GM18520 (cell line): Measurements from ENCODE around the gene CCDC146.
"Not testable (repeated sequence)": the region's sequence is repeated elsewhere in the genome, so short reads cannot be mapped to it uniquely, and the experiment has no call there.

Experiments used
- ATAC-seq: cut with Tn5 transposase; IDR thresholded peaks from one replicate; pipeline ENCODE4 v1.9.1; 2021; ENCODE audit not compliant: unreplicated experiment

The CCDC146 gene

DNA sequence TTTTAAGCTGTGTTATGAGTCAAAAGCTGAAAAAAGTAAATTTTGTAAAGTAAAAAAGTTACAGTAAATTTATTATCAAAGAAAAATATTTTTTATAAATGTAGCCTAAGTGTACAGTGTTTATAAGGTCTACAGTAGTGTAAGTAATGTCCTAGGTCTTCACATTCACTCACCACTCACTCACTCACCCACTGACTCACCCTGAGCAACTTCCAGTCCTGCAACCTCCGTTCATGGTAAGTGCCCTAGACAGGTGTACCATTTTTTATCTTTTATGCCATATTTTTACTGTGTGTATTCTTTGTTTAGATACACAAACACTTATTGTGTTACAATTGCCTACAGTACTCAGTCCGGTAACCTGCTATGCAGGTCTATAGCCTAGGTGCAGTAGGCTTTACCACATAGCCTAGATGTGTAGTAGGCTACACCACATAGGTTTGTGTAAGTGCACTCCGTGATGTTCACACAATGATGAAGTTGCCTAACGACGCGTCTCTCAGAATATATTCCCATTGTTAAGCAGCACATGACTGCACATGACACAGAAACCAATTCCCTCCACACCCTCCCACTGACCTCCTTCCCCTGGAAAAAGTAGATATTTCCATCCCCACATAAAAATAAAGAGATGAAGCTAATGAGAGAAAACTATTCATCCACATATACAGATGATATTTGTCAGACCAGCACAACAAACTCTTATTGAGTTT lies 122.0 kb downstream of the CCDC146 start:
- ATAC-seq: no peak

DNA sequence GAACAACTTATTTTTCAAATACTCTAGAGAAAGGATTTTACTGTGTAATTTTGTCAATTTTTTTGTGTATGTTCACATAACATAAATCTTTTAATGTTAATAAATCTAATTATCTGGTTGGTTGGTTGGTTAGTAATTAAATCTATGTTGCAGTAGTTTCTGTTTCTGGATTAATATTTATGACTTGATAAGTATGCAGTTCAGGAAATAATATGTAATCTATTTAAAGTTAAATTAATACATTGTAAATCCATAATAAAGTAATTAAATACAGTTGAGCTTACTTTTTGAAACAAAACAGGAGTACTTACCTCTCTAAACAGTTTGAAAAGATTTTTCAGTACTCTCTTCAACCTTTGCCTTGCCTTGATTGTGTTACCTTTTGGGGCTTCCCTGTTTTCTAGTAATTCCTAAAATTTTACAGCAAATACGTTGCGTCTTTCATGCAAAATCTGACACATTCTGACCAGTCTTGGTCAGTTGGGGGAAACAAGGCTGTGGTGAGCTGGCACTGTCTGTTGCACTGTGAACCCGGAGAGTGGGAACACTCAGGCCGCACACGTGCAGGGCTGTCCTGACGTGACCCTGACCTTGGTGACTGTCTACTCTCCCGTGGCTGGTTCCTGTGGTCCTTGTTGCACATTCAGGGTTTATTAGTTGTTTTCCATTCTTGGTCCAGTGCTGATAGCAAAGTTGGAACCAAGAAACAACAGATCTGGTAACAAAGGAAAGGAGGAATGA lies 122.8 kb downstream of the CCDC146 start:
- ATAC-seq: no peak

DNA sequence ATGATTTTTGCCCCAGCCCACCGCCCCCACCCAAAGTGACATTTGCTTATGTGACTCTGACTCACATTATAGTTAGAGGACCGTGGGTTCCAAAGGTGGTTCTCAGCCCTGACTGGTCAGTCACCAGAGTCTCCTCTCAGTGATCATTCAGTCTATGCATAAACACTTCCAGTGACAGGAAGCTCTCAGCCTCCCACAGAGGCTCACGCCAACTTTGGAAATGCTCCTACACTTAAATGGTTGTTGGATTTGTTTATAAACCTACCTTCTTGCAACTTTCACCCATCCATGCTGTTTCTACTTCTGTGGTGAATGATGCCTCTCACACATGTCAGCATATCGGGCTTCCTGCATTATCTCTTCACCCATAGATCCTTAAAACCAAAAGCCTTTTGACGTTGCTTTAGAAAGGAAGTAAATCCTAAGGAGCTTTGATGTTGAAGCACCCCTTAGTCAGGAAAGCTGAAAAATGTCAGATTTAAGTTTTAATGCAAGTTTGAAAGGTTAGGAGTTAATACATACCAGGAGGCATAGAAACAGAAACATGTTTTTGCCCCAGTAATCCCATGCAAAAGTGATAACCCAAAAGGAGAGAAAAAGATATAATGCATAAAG lies 123.7 kb downstream of the CCDC146 start:
- no peak for ATAC-seq

DNA sequence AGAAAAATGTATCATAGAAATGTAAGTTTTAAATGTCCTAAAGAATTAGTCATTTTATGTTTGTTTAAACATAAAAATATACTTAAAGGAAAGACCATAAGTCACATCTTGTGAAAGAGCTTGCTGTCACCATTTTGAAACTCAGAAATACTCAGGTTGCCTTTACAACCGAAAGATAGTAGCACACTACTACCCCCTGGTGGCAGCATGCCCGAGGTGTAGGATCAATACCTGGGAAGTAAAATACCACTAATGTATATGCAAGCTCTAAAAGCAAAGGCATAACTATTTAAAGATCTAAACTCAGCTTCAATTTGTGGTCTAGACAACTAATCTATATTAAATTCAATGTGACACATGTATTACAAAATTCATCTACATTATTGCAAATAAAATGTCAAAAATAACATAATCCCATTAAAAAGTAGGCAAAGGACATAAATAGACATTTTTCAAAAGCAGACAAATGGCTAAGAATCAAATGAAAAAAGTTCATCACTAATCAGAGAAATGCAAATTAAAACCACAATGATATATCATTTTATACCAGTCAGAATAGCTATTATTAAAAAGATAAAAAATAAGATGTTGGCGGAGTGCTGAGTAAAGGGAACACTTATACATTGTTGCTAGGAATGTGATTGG lies 124.9 kb downstream of the CCDC146 start:
- ATAC-seq: peak; percentile 73

DNA sequence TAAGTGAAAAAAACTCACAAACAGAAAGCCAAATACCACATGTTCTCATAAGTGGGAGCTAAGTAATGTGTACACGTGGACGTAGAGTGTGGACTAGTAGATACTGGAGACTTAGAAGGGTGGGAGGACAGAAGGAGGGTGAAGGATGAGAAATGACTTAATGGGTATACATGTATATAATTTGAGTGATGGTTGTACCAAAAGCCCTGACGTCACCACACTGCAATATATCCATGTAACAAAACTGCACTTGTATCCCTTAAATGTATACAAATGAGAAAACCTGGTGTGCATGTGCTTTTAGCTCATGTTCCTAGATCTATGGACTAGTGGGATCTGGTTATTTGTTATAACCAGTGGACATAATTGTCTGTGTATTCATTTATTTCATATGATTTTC lies 125.7 kb downstream of the CCDC146 start:
- no peak for ATAC-seq

DNA sequence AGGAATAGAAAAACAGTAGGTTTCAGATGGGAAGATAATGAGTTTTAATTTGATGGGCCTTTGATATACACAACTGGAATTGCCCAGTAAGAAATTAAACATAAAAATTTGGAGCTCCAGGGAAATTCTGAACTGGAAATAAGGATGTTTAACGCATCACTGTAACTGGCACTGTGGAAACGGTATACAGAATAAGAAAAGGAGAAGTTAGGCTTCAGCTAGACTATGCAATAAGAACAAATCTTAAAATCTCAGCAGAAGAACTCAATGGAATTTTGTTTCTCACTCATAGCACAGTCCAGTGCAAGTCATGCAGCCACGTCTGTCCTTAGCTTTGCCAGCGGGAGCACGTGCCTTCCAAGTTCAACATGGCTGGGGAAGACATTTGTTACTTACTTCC lies 130.1 kb downstream of the CCDC146 start:
- ATAC-seq: no peak

DNA sequence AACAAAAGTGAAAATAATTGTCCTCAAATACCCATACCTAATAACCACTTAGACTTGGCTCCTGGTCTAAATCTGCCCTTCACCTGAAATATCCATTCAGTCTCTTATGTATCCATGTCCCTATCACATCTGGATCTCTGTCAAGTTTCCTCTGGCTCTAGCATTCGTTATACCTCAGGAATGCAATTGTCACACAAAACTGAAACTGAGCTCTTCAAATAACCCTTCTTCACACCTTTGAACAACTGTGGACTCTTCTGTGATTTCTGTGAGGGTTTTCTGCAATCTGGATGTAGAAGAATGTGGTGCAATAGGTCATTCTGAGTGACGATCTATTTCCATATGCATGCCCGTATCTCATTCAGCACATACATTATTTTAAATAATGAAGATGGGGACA lies 130.7 kb downstream of the CCDC146 start:
- no peak for ATAC-seq

DNA sequence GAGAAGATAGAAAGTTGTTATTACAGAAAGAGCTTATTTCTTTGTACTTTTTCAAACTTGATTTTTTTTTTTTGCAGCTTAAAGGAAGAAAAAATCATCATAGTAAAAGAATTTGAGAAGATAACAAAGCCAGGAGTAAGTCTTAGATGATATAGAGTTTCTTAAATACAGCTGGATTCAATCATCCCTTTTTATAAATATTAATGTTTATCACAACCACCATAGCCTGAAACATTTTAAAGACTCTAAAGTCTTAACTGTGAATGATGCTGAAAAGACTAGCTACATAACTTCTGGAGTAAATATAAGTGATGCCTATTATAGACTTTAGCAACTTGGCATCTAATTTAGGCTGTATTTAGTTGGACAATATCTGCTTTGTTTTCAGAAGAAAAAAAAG lies 132.0 kb downstream of the CCDC146 start:
- no peak for ATAC-seq

DNA sequence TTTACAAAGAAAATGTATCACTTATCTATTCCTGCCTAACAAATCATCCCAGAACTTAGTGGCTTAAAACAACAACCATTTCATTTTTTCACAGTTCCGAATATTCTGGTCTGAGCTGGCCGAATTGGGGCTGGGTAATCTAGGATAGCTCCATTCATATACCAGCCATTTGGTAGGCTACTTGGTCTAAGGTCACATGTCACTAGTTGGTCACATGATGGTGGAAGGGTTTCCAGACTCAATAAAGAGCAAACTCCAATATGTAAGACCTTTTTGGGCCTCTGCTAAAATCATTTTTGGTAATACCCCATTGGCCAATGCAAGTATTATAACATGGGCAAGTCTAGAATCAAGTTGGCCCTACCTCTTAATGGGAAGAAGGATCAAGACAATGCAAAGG lies 132.5 kb downstream of the CCDC146 start:
- ATAC-seq: no peak

DNA sequence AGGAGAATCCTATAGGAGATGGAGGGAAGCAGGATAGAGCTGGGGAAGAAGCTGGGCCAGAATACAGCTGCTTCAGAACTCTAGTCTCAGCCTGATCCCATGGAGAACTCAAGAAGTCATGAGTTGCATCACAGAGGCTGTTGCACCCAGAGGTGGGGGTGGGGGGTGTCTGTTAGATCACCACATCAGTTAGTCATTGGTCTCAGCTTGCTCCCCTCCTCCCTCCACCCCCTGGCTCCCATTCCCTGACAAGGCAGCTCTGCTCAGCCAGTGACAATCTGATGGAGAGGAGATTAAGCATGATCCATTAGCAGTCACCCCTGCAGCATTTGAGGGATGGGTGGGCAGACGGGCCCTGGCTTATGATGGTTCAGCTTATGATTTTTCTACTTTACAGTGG lies 135.6 kb downstream of the CCDC146 start:
- no peak for ATAC-seq

DNA sequence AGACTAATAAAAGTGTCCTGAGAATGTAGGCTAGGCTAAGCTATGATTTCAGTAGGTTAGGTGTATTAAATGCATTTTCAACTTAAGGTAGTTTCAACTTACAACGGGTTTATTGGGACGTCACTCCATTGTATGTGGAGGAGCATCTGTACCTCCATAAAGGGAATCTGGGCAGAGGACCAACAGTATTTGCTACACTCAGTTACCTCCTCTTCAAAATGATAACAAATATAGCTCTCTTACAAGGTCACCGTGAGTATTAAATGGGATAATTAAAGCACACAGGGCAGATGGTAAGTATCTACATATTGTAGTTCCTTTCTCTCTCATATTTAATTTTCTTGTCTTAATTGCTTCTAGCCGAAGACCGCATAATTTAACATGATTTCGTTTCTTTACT lies 136.2 kb downstream of the CCDC146 start:
- no peak for ATAC-seq

DNA sequence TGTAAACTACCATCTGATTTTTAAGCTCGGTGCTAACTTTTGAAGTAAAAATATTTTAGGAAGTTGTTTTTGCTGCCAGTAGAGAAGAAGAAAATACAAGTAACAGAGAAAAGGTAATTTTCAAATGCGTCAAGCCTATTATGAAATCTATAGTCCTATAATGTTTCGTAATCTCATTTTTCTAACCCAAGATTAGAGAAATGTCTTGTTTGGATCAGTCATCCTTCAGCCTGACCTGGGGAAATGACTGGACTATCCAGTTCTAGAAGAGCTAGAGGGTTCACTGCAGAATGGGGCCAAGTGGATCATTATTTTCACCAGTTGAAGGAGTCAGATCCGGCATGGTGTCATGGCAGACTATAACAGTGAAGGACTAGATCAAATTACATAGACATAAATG lies 139.9 kb downstream of the CCDC146 start:
- ATAC-seq: no peak

DNA sequence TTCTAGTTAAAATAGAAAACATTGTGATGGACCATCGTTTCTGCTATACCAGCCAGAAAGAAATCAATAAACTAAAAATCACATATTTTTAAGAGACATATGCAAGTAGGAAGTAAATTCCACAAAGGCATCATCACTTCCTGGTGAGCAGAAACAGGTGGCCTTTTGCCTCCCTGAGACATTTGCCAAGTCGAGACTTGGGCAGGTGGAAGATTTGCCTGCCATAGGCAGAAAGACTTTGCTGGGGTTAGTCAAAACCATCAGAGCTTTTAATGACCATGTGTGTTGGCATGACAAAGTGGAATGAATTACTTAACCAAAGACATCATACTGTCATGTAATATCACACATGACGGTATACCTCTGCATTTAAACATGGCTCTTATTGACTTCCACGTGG lies 143.3 kb downstream of the CCDC146 start:
- ATAC-seq: no peak

DNA sequence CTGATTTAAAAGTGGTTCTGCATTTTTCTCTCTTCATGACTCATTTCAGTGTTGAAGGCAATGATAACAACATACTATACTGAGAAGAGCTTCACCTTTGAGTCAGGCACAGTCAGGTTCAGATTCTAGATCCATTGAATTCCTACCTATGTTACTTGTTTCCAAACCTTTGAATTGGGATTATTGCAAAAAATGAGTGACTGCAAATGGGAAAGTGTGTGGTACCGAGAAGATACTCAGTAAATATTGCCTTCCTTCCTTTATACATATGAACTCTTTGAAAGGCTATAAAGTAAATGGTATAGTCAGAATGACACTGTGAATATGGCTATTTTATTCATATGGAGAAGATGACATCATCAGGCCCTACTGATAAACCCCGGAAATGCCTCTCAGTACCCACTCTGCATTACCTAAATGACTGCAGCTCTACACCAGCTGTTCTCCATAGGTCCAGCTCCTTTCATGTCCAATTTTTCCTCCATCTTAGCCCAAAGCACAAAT lies 143.9 kb downstream of the CCDC146 start:
- peak; percentile 90 for ATAC-seq

DNA sequence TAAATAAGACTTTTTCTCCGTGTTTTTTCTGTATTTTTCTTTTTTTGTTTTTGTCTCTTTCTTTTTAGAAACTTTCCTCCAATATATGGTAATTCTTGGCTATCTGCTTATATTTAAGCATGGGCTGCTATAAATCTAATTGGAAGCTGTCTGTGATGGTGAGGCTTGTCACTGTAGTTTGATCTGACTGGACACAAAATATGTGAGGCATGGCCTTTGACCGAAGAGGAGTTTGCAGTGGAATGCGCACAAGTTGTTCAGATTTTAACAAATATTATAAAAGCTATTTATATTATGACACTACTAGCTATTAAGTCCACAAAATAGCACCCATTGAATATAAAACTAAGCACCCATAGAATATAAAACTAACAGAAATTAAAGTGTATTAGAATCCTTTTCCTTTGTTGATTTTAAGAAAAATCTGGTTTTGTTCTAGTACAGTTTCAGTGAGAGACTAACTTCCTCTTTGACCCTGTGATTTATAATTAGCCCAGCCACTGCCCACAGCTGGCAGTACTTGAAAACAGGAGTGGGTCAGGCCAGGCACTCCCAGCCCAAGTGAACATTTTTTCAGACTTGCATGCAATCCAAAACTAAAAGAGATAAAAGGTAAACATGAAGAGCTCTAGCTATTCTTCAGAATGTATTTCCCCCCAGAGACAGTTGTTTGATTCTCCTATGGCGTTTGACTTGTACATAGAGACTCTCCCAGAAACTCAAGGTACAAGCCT lies 147.1 kb downstream of the CCDC146 start:
- no peak for ATAC-seq

DNA sequence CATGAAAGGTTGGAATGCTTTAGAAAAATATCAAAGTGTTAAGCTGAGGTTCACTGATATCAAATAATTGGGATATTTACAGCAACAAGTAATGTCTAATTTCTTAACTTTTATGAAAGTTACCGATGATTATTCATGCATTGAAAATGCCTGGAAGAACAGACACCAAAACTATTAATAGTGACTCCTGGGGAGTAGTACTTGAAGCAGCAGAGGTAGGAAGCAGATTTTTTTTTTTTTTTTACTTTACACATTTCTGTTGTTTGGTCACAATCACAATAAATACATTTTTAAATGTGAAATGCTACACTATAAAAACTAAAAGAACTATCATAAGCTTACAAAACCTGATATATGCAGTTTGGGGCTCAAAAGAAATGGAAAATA lies 147.7 kb downstream of the CCDC146 start:
- no peak for ATAC-seq

DNA sequence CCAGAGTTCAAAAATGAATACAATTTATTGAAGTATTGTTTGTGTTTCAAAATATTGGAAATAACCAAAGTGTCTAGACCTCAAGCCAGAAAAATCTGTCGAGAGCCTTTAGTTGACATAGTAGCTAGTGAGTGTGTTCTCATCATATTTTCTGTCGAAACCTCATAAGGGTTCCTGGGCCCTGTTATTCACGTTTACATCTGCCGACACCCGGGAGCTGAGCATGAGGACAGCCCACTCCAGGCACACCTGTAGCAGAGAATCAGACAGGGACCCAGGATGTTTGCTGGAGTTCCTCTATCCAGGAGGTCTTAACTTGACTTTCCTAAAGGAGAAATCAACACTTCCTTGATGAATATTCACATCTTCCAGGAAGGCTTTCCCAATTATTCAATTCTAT lies 149.4 kb downstream of the CCDC146 start:
- ATAC-seq: no peak

DNA sequence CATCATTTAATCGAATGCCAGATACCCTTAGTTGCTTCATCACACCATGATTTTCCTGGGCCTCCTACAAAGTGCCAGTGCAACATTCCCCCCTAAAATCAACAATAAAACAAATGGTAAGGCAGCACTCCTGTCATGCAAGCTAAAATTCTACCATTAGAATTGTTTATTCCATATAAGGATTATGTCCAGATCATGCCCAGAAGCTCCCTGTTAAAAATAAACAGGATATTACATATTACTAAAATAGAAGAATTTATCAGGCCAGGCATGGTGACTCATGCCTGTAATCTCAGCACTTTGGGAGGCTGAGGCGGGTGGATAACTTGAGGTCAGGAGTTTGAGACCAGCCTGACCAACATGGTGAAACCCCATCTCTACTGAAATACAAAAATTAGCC lies 153.2 kb downstream of the CCDC146 start:
- ATAC-seq: not testable (repeated sequence)

DNA sequence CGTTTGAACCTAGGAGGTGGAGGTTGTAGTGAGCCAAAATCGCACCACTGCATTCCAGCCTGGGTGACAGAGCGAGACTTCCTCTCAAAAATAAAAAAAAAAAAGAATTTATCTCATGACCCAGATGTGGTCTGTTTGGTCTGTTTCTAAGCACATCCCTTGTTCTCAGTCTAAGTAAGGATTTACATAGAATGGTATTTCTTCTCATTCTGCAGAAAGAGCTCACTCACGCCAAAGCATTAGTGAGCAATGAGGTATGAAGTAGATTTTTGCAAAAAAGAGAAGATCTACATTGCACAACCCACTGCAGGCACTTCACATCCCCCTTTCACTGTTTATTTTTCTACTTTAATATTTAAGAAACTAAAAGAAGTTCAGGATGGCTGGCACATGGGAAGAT lies 153.7 kb downstream of the CCDC146 start:
- ATAC-seq: no peak

DNA sequence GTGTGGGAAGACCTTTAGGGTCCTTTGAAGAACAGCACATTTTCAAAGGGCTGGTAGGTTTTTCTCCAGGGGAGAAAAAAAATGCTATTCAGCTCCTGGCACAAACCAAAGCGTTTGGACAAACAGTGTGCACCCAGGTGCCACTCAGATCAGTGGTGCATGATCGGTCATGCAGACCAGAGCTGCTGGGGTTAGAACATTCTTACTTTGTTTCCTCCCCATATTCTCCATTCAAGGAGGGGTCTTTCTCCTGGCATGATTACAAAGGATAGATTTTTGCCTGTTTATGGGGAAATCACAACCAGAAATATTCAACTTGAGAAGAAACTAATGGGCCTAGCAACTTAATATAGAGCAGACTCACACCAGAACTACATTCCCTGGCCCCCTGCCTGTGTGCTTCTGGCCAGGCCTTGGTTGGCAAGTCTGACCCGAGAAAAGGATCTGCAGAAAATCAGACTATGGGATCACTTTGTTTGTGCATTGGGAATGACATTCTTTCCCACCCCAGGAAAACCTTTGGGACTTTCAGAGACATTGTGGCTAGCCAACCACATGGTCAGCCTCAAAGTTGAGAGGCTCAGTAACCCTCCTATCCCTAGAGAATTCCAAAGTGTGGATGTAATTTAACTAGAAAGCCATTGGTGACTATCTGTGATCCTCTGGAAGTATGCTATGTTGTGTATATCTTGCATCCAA lies 159.5 kb downstream of the CCDC146 start:
- no peak for ATAC-seq
